Liver (tissue), 3 donors: ENCODE measurements around the gene ZNF652.

ENCODE experiments used
- ATF3 ChIP-seq: IDR thresholded peaks from 2 replicates; pipeline ENCODE4 v1.6.1; 2016; ENCODE audit warnings: antibody characterized with exemption
- CTCF ChIP-seq: fragments of 150-350 bp; IDR thresholded peaks from 2 replicates; pipeline ENCODE4 v1.5.1; 2017; ENCODE audit warnings: improper control_type of control experiment, low read depth, low read length; ENCODE audit not compliant: missing input control
- EGR1 ChIP-seq, 2 donors: IDR thresholded peaks; 2 replicates each; pipeline ENCODE4 v1.6.1; 2016 to 2018; ENCODE audit warnings: antibody characterized with exemption in 2 of 2, low read depth in 2 of 2
- FOXA1 ChIP-seq: IDR thresholded peaks from 2 replicates; pipeline ENCODE4 v1.6.1; 2016; ENCODE audit warnings: antibody characterized with exemption
- FOXA2 ChIP-seq: IDR thresholded peaks from 2 replicates; pipeline ENCODE4 v1.6.1; 2016; ENCODE audit warnings: antibody characterized with exemption
- GABPA ChIP-seq, 2 donors: IDR thresholded peaks in 1 of 2; conservative IDR thresholded peaks in 1 of 2; 2 replicates each; pipeline ENCODE4 v1.6.1; 2016; ENCODE audit warnings: antibody characterized with exemption in 2 of 2, mild to moderate bottlenecking in 1 of 2, moderate library complexity in 1 of 2
- JUND ChIP-seq, 2 donors: IDR thresholded peaks; 2 replicates each; pipeline ENCODE4 v1.6.1; 2016; ENCODE audit warnings: antibody characterized with exemption in 2 of 2
- RAD21 ChIP-seq, 2 donors: IDR thresholded peaks; 2 replicates each; pipeline ENCODE4 v1.6.1; 2016; ENCODE audit warnings: antibody characterized with exemption in 2 of 2, mild to moderate bottlenecking in 2 of 2
- REST ChIP-seq: IDR thresholded peaks from 2 replicates; pipeline ENCODE4 v1.6.1; 2016; ENCODE audit warnings: antibody characterized with exemption, mild to moderate bottlenecking
- RXRA ChIP-seq, 2 donors: IDR thresholded peaks; 2 replicates each; pipeline ENCODE4 v1.6.1; 2017 to 2018; ENCODE audit warnings: antibody characterized with exemption in 2 of 2, mild to moderate bottlenecking in 1 of 2
- SP1 ChIP-seq: IDR thresholded peaks from 2 replicates; pipeline ENCODE4 v1.6.1; 2018; ENCODE audit warnings: antibody characterized with exemption, mild to moderate bottlenecking
- TAF1 ChIP-seq: conservative IDR thresholded peaks from 2 replicates; pipeline ENCODE4 v1.6.1; 2016; ENCODE audit warnings: antibody characterized with exemption, mild to moderate bottlenecking
- YY1 ChIP-seq: IDR thresholded peaks from 2 replicates; pipeline ENCODE4 v1.6.1; 2016; ENCODE audit warnings: antibody characterized with exemption, mild to moderate bottlenecking
- TF ChIP-seq, protein P1 (sequence below): IDR thresholded peaks from 2 replicates; pipeline ENCODE4 v1.6.1; 2016; ENCODE audit warnings: antibody characterized with exemption
- donor health status: healthy.
- donor health status: healthy.

- TF ChIP-seq CTCF (no peak), RAD21 (IDR thresholded peaks at IDR 0.05) (no peak), TAF1 (no peak), JUND (IDR thresholded peaks at IDR 0.05) (no peak), GABPA (IDR thresholded peaks at IDR 0.05 in 1 of 2, conservative IDR thresholded peaks at IDR 0.05 in 1 of 2) (no peak), REST (no peak), YY1 (no peak), RXRA (IDR thresholded peaks at IDR 0.05) (no peak), FOXA1 (no peak), SP1 (no peak), EGR1 (IDR thresholded peaks at IDR 0.05; ENCODE audit: low read depth in 2 of 2) (no peak), ATF3 (no peak), FOXA2 (no peak)
- TF ChIP-seq, protein P1, sequence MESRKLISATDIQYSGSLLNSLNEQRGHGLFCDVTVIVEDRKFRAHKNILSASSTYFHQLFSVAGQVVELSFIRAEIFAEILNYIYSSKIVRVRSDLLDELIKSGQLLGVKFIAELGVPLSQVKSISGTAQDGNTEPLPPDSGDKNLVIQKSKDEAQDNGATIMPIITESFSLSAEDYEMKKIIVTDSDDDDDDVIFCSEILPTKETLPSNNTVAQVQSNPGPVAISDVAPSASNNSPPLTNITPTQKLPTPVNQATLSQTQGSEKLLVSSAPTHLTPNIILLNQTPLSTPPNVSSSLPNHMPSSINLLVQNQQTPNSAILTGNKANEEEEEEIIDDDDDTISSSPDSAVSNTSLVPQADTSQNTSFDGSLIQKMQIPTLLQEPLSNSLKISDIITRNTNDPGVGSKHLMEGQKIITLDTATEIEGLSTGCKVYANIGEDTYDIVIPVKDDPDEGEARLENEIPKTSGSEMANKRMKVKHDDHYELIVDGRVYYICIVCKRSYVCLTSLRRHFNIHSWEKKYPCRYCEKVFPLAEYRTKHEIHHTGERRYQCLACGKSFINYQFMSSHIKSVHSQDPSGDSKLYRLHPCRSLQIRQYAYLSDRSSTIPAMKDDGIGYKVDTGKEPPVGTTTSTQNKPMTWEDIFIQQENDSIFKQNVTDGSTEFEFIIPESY = no peak
Measured at GRCh38 chr17:49384951-49385350, 22.9 kb upstream of the ZNF652 start.
